Measurements from ENCODE around the gene EPHB3.

EPHB3 gene

GRCh38 chr3:184630861-184631471, 69.4 kb downstream of the EPHB3 start:
- DNase-seq: no peak

- DNase-seq: no peak
These were observed 69.9 kb downstream of the EPHB3 start for GRCh38 chr3:184631472-184631861.

Measured in midbrain (tissue), 1 donor.